Right forelimb (tissue), 1 donor: ENCODE measurements around the gene ETHE1.

Experiments used
- DNase-seq: peaks from one replicate; pipeline ENCODE4 v3.0.0-alpha.2; 2018

Gene ETHE1

DNA sequence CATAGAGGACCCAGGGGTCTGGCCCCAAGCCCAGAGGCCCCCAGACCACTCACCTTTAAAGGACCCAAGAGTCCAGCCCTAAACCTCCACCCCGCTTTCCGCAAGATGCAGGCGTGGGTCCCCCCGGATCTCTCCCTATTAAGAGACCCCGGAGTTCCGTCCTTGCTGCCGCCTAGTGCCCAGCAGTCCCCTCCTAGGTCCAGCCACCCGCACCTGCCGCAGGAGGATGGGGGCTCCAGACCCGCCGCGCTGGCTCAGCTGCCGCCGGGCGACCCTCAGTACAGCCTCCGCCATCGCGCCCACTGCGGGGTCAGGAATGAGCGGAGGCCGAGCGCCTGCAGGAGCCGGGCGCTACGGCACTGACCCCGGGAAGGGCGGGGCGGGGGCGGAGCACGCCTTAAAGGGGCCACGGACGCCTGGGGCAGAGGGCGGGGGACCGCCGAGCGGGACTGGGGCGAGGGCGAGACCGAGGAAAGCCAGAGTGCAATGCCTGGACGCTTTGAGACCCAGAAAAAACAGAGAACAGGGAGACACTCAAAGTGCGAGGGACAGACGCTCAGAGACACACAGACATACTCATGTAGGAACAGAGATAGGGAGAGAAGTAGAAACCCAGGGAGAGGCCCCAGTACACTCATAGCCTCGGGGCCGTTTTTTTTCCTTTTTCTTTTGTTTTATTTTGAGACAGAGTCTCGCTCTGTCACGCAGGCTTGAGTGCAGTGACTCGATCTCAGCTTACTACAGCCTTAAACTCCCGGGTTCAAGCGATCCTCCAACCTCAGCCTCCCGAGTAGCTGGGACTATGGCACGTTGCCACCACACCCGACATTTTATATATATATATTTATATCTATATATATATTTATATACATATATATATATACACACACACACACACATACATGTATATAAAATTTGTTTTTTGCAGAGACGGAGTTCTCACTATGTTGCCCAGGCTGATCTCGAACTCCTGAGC is at the start of gene ETHE1:
TSS of gene ETHE1 (minus strand) at position 318 of the 976 bp plus-strand sequence. CDS start at position 294, 24 bp downstream.
- peak; percentile 88 for DNase-seq

GRCh38 chr19:43575955-43576878 is 49.2 kb upstream of the ETHE1 start:
- DNase-seq = no peak

DNA sequence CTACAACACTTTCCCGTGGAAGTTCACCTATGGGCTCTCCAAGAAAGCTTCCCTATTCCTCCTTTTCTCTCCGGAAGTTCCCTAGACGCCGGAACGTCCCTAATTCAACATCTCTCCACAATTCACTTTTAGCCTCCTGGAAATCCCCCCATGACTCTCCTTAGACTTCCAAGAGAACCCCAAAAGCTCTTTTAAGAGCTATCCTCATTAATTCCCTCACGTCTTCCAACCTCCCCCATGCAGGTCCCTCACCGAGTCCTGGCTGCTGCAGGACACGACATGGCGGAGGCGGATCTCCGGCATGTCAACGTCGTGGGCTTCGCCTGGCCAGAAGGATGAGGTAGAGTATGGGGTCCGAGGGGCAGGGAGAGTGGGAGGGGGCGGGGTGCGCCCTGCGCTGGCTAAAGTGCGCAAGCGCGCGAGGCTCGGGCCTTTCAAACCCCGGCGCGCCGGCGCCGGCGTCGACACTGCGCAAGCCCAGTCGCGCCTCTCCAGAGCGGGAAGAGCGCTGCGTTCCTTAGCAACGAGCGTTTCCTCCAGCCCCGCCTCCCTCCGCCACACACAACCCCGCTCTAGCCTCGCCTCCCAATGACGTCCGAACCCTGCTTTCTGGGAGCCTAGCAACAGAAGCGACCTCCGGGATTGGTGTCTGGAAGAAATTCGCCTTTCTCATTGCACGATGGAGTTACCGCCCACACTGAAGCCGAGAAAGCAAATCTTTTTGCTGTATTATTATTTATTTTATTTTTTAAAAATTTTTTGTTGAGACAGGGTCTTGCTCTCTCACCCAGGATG is 48.4 kb upstream of the ETHE1 start, which contains the start of the genes PINLYP and XRCC1:
TSS of gene PINLYP (plus strand) at position 646 of the 795 bp plus-strand sequence. CDS start 1,391 bp downstream, outside the sequence.
TSS of gene XRCC1 (minus strand) at position 372 of the 795 bp plus-strand sequence. CDS start at position 303, 69 bp downstream.
- peak; percentile 96 for DNase-seq

- DNase-seq = no peak
These were observed 47.6 kb upstream of the ETHE1 start for GRCh38 chr19:43574424-43575155.

DNA sequence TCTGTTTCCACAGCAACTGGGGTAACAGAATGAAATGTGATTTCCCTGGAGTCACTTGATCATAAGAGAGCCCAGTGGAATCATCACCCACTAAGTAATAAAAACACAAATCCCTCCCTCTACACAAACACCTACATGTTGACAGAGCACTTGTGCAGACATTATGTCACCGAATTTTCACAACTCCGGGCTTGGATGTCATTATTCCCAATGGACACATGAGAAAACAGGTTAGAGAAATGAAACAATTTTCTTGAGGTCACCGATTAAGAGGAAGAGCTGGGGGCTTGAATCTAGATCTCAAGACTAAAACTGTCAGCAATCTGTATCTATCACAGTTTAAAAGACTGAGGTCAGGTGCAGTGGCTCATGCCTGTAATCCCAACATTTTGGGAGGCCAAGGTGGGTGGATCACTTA is 45.2 kb upstream of the ETHE1 start:
- no peak for DNase-seq

DNA sequence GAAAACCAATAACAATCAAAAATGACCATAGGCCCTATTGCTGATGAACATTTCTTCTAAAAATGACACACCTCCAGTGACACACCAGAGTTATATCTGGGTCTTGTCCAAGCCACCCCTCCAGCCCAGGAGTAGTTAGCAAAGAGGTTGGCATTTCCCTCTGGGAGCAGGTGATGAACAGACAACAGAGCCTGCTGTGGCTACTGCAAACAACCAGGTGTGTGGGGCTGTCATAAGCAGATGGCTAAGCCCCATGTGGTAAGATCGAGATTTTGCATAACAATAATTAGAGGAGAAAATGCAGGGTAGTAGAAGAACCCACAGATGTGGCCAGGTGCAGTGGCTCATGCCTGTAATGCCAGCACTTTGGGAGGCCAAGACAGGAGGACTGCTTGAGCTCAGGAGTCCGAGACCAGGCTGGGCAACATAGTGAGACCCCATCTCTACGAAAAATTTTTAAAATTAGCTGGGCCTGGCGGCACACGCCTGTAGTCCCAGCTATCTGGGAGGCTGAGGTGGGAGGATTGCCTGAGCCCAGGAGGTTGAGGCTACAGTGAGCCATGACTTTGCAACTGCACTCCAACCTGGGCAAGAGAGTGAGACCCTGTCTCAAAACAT is 43.3 kb upstream of the ETHE1 start:
- DNase-seq = no peak

- DNase-seq = no peak
These were observed 42.7 kb upstream of the ETHE1 start for GRCh38 chr19:43569657-43570056.

DNA sequence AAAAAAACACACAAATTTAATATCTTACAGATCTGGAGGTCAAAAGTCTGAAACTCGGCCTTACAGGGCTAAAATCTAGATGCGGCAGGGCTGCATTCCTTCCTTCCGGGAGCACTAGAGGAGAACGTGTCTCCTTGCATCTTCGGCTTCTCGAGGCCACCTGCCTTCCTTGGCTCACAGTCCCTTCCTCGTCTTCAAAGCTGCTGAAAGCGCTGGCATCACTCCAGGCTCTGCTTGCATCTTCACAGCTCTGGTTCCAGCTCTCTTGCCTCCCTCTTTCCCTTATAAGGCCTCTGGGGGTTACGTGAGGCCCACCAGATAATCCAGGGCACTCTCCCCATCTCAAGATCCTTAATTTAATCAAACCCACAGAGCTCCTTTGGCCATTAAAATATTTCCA is 37.8 kb upstream of the ETHE1 start:
- no peak for DNase-seq

GRCh38 chr19:43563816-43564457 is 36.9 kb upstream of the ETHE1 start:
- no peak for DNase-seq

DNA sequence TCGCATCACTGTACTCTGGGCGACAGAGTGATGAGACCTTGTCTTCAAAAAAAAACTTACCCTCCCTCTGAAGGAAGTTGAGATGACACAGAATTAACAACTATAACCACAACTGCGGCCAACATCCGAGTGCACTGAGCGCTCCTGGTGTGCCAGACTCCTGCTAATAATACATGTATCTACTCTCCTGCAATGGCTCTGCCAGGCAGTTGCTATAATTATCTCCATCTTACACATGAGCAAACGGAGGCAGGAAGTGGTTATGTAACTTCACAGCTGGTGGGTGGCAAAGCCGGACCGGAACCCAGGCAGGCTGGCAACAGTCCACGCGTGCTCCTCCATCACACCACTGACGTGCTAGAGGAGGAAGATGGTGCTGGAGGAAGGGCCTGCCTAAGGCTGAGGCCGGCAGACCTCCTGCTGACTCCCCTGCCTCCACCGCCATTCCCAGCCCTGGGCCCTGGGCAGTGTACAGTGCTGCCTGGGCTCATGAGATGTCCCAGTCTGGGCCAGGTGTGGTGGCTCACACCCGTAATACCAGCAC is 35.8 kb upstream of the ETHE1 start:
- no peak for DNase-seq

- no peak for DNase-seq
These were observed 35.3 kb upstream of the ETHE1 start for GRCh38 chr19:43562226-43562697.

DNA sequence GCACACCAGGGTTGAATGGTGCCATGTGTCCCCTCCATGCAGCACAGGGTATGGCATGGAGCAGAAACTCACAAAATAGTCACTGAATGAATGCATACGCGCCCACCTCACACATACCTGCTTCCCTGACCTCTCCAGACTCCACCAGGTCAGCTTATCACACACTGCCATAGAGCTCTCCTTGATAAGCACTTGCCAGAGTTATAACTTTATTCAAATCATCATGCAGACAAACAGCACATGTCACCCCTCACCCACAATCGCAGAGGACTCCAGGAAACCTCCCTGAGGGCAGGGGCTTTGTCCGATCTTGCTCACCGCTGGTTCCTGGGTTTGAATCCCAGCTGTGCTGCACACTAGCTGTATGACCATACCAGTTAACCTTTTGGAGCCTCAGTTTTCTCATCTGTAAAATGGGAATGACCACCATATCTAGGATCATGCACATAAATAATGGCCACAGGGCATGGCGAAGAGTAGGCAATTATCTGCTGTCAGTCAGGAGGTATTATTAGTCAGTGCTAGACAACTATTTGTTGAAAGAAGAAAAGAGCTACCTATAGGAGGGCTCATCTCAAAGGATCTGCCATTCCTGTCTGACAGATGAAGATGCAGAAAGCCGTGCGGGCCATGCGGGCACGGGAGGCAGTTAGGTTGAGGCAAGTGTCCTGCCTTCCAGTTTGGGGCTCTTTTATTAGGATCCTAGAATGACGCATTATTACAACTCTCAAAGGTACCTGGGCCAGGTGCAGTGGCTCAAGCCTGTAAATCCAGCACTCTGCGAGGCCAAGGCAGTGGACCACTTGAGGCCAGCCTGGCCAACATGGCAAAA is 34.4 kb upstream of the ETHE1 start:
- no peak for DNase-seq

DNA sequence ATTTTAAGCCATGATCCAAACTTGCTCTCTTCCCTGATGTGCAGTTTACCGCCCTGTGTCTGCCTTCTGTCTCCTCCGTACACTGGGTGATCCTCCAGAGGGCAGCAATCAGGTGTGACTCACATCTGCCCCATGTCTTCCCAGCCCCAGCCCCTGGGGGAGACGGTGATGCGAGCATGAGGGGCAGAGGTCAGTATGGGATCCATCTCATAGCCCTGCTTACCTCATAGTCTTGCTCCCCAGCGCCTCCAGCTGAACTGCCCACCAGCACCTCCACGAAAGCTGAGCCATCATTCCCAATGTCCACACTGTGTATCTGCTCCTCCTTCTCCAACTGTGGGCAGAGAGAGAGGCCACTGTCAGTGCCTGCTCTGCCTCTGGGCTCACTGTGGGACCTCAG is 33.7 kb upstream of the ETHE1 start:
- no peak for DNase-seq

GRCh38 chr19:43555185-43555770 is 28.3 kb upstream of the ETHE1 start:
- DNase-seq = peak; percentile 73

DNA sequence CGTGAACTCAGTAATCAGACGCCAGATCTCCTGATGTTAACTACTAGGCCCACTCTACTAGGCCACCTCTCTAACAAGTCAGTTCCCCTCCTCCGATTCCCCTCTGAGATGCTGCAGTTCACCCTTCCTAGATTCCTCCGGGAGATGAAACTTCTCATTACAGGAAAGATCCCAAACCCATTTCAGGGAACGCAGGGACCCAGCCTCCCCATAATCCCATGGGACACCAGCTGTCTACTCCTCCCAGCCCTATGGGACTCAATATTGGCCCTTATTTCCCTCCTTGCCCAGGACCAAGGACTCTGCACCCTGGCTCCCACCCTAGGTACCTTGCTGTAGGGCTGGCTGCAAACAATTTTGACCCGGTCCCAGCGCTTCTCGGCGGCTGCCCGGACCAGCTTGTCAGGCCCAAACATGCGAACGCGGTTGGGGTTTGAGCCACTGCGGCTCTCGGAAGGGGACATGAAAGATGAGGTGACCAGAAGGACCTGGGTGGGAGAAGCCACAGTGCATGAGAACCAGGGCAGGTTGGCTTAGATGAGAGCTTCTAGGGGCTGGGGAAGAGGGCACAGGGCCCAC is 27.4 kb upstream of the ETHE1 start:
- no peak for DNase-seq

DNA sequence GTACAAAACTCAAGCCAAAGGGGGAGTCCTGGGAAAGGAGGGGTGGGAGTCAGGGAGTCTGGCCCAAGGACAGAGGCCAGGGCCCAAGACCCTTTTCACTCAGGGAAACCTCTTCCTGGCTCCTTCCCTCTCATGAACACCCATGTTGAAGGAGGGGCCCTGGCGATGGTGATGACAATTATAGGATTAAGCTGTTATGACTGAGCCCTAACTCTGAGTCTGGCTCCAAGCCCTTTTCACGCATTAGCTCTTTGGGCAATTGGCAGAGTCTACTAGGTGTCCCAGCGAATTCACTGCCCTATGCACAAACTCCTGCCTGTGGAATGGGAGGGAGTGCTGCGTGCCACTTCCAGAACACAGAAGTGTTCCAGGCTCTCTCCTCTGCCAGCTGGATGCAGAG is 26.7 kb upstream of the ETHE1 start:
- no peak for DNase-seq

DNA sequence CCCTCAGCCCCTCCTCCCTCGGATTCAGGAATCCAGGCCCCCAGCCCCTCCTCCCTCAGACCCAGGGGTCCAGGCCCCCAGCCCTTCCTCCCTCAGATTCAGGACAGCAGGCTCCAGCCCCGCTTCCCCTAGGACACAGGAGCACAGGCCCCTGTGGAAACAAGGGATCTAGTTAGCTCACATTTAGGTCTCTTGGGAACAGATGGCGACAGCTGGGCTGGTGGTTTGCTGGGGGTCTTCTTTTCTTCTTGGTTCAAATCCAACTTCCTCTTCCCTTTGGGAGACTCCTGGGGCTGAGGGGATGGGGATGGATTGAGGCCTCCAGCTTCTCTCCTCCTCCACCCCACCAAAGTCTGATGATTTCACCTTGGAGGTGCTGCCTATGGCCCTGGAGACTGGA is 25.6 kb upstream of the ETHE1 start:
- DNase-seq = no peak

- DNase-seq = no peak
These were observed 25.1 kb upstream of the ETHE1 start for GRCh38 chr19:43552198-43552450.
